Measurements from ENCODE around the gene EVA1A.

GRCh38 chr2:75513616-75514170 is 47.0 kb downstream of the EVA1A start:
- no peak for TF ChIP-seq POLR2AphosphoS5 (IDR thresholded peaks at IDR 0.05)
- TF ChIP-seq CTCF (IDR thresholded peaks at IDR 0.05): no peak
- TF ChIP-seq POLR2A (IDR thresholded peaks at IDR 0.05): no peak
- TF ChIP-seq EP300 (IDR thresholded peaks at IDR 0.05): no peak

Data from stomach (tissue), 4 donors.